B cell (primary cell): ENCODE data around the gene OR2A25. TPM values are rescaled to one million over a fixed set of nuclear protein-coding genes. Genes with fewer than 3 reads are reported as not detected.

Experiments used
- ATAC-seq: fragments of 200-7000 bp; cut with Tn5 transposase; one replicate; pipeline ENCODE4 v1.10.0; 2021; ENCODE audit warnings: low read depth, mild to moderate bottlenecking, moderate number of reproducible peaks, moderate library complexity
- CTCF ChIA-PET: fragments of 350-600 bp; sonication (Branson Sonifier 250); formaldehyde crosslinking; loops from one replicate; lab custom pipeline; 2021; ENCODE audit warnings: antibody characterized with exemption, inconsistent platforms; lab: Charles Lee
- POLR2A ChIA-PET: fragments of 350-600 bp; sonication (Branson Sonifier 250); formaldehyde crosslinking; loops from one replicate; lab custom pipeline; 2021; ENCODE audit warnings: antibody characterized with exemption; lab: Charles Lee
- DNase-seq: peaks from one replicate; pipeline ENCODE4 v3.0.0; 2013
- H2AFZ ChIP-seq: 2 replicates; pipeline ENCODE4 v1.6.1; 2012; ENCODE audit warnings: mild to moderate bottlenecking, low read depth, low read length; ENCODE audit not compliant: insufficient read depth, poor library complexity, severe bottlenecking
- H3K27ac ChIP-seq, 2 donors: 1 replicate in 1 of 2; 2 replicates in 1 of 2; pipeline ENCODE4 v1.5.1; 2012 to 2013; ENCODE audit warnings: low read length in 2 of 2, mild to moderate bottlenecking in 2 of 2, moderate library complexity in 1 of 2
- H3K27me3 ChIP-seq, 4 experiments: fragments of 200-600 bp in 1 of 4; sonication (generic) in 1 of 4; replicated peaks in 1 of 4; 1 replicate in 2 of 4; 2 replicates in 2 of 4; pipeline versions ENCODE4 v1.6.1 to v1.7.0; 2013 to 2016; ENCODE audit warnings: low read length in 3 of 4, mild to moderate bottlenecking in 2 of 4, mixed read lengths in 1 of 4, moderate library complexity in 1 of 4; ENCODE audit not compliant: insufficient read depth in 4 of 4, control insufficient read depth in 3 of 4; ENCODE audit errors: control extremely low read depth in 1 of 4
- H3K36me3 ChIP-seq, 2 experiments: replicated peaks in 1 of 2; 1 replicate in 1 of 2; 2 replicates in 1 of 2; pipeline versions ENCODE4 v1.6.1 to v1.7.1; 2013; ENCODE audit warnings: low read length in 1 of 2; ENCODE audit not compliant: insufficient read depth in 2 of 2, control insufficient read depth in 1 of 2; ENCODE audit errors: control extremely low read depth in 1 of 2, extremely low read depth in 1 of 2
- H3K4me1 ChIP-seq, 2 donors: fragments of 200-600 bp in 1 of 2; sonication (generic) in 1 of 2; 1 replicate in 1 of 2; 2 replicates in 1 of 2; pipeline versions ENCODE4 v1.5.1 to v1.6.1; 2013 to 2017; ENCODE audit warnings: low read length in 2 of 2; ENCODE audit not compliant: control insufficient read depth in 2 of 2, insufficient read depth in 2 of 2
- H3K4me2 ChIP-seq: replicated peaks from 2 replicates; pipeline ENCODE3; 2012; ENCODE audit warnings: mild to moderate bottlenecking, low read depth, low read length; ENCODE audit not compliant: poor library complexity, severe bottlenecking
- H3K4me3 ChIP-seq, 5 experiments: fragments of 200-600 bp in 1 of 5; sonication (generic) in 1 of 5; 1 replicate in 3 of 5; 2 replicates in 2 of 5; pipeline versions ENCODE4 v1.5.1 to v1.7.0; 2011 to 2016; ENCODE audit warnings: low read length in 4 of 5, mild to moderate bottlenecking in 4 of 5, low read depth in 2 of 5, control low read depth in 1 of 5, moderate library complexity in 1 of 5; ENCODE audit not compliant: insufficient read depth in 1 of 5; ENCODE audit errors: control extremely low read depth in 1 of 5, extremely low read depth in 1 of 5
- H3K79me2 ChIP-seq: fragments of 200-600 bp; sonication (generic); one replicate; pipeline ENCODE4 v1.6.0; 2016; ENCODE audit warnings: low read length; ENCODE audit not compliant: control insufficient read depth, insufficient read depth
- H3K9ac ChIP-seq: fragments of 200-600 bp; sonication (generic); 2 replicates; pipeline ENCODE4 v1.6.1; 2017; ENCODE audit warnings: mild to moderate bottlenecking, low read length, moderate library complexity
- H3K9me3 ChIP-seq, 3 donors: one replicate each; pipeline versions ENCODE4 v1.6.1 to v1.7.1; 2013; ENCODE audit warnings: low read length in 2 of 3; ENCODE audit not compliant: control insufficient read depth in 2 of 3, insufficient read depth in 1 of 3; ENCODE audit errors: control extremely low read depth in 1 of 3
- H4K20me1 ChIP-seq: 2 replicates; pipeline ENCODE4 v1.6.0; 2012; ENCODE audit warnings: mild to moderate bottlenecking, low read length; ENCODE audit not compliant: insufficient read depth, control insufficient read depth, poor library complexity, severe bottlenecking
- H3K27ac Mint-ChIP-seq: one replicate; pipeline ENCODE4 v1.8.0; 2021; ENCODE audit warnings: mixed read lengths
- H3K27me3 Mint-ChIP-seq: one replicate; pipeline ENCODE4 v1.8.0; 2021; ENCODE audit warnings: mixed read lengths
- H3K4me1 Mint-ChIP-seq: one replicate; pipeline ENCODE4 v1.8.0; 2021; ENCODE audit warnings: mixed read lengths
- H3K4me3 Mint-ChIP-seq: one replicate; pipeline ENCODE4 v1.8.0; 2021; ENCODE audit warnings: mixed read lengths
- H3K9me3 Mint-ChIP-seq: one replicate; pipeline ENCODE4 v1.8.0; 2022; ENCODE audit warnings: mixed read lengths; ENCODE audit not compliant: insufficient read depth
- CTCF ChIP-seq: fragments of 200-600 bp; IDR thresholded peaks from one replicate; pipeline ENCODE4 v1.8.0; 2022; ENCODE audit warnings: antibody characterized with exemption, mild to moderate bottlenecking
- EZH2 ChIP-seq: IDR thresholded peaks from 2 replicates; pipeline ENCODE4 v1.6.1; 2012; ENCODE audit warnings: borderline replicate concordance, low read depth, mild to moderate bottlenecking, moderate library complexity, low read length; ENCODE audit not compliant: insufficient read depth, poor library complexity, severe bottlenecking
- WGBS: methylation state at CpG from one replicate; pipeline ENCODE4 v1.1.5; 2013; ENCODE audit warnings: missing lambda C conversion rate; ENCODE audit not compliant: insufficient coverage; 5-methylcytosine and 5-hydroxymethylcytosine counted together
- intact Hi-C: fragments of 100-400 bp; cut with micrococcal nuclease; formaldehyde crosslinking; loops from one replicate; pipeline ENCODE4 v1.10.0; 2022
- polyA plus RNA-seq: library from polyadenylated mRNA; depleted of rRNA; stranded (reverse); fragments of >200 nt; gene quantifications from 2 replicates; pipeline ENCODE4 v1.2.3, GENCODE V29; 2012
- total RNA-seq, 2 donors: library from RNA; stranded (reverse); fragments of 120-200 nt in 1 of 2; gene quantifications; 1 replicate in 1 of 2; 2 replicates in 1 of 2; pipeline versions ENCODE4 v1.2.3 to v1.2.4, GENCODE V29; 2013 to 2022

OR2A25 gene
- total and polyA plus RNA-seq, 2 donors (not counting 1 experiment from before 2014, with no cell fraction given): not detected

- H3K27me3 Mint-ChIP-seq: peaks cover 17% of the 10 kb centered on the region
- H3K4me1 ChIP-seq: no peaks in the 10 kb centered on the region
- DNase-seq (no peak), ATAC-seq (no peak)
- H3K27ac Mint-ChIP-seq: no peak overlapping the region
- no peak overlapping the region for H3K4me3 Mint-ChIP-seq
- H3K36me3 ChIP-seq: no peaks in the 10 kb centered on the region
- H3K9ac ChIP-seq: no peak overlapping the region
- H4K20me1 ChIP-seq: no peaks in the 10 kb centered on the region
- H3K79me2 ChIP-seq: no peaks in the 10 kb centered on the region
- H3K4me3 ChIP-seq: no peak overlapping the region
- H3K27ac ChIP-seq: no peak overlapping the region
- ChIA-PET CTCF (no interaction called here), POLR2A (no interaction called here)
- H3K9me3 Mint-ChIP-seq: no peaks in the 10 kb centered on the region
- no peaks in the 10 kb centered on the region for H3K9me3 ChIP-seq
- H3K4me1 Mint-ChIP-seq: no peaks in the 10 kb centered on the region
- H3K27me3 ChIP-seq: peaks cover 0 to 8% (median 0%) of the 10 kb centered on the region in 4 experiments
- no peak overlapping the region for H3K4me2 ChIP-seq
- no CpG with 5 or more reads among the region's 3 CpGs for WGBS
- intact Hi-C loops: no loop called here
- no peak for TF ChIP-seq CTCF
- no peak for TF ChIP-seq EZH2
- H2AFZ ChIP-seq: no peak overlapping the region
Observed at GRCh38 chr7:144028547-144028946, 41.1 kb upstream of the OR2A25 start.

- ChIA-PET CTCF (no interaction called here), POLR2A (no interaction called here)
- H3K4me3 ChIP-seq: no peak overlapping the region
- 73% methylated on average over 4 of the region's 5 CpGs for WGBS
- no peaks in the 10 kb centered on the region for H3K4me1 Mint-ChIP-seq
- no peaks in the 10 kb centered on the region for H3K9me3 Mint-ChIP-seq
- H3K27ac Mint-ChIP-seq: no peak overlapping the region
- TF ChIP-seq CTCF (no peak), EZH2 (no peak)
- H3K27ac ChIP-seq: no peak overlapping the region
- no peak overlapping the region for H2AFZ ChIP-seq
- no peaks in the 10 kb centered on the region for H3K36me3 ChIP-seq
- H3K27me3 ChIP-seq: peaks cover 0 to 8% (median 4%) of the 10 kb centered on the region in 4 experiments
- intact Hi-C loops: no loop called here
- no peaks in the 10 kb centered on the region for H3K79me2 ChIP-seq
- no peak overlapping the region for H3K4me3 Mint-ChIP-seq
- H3K4me1 ChIP-seq: no peaks in the 10 kb centered on the region
- H3K9ac ChIP-seq: no peak overlapping the region
- H3K27me3 Mint-ChIP-seq: peaks cover 17% of the 10 kb centered on the region
- DNase-seq (no peak), ATAC-seq (no peak)
- no peaks in the 10 kb centered on the region for H3K9me3 ChIP-seq
- H3K4me2 ChIP-seq: no peak overlapping the region
- no peaks in the 10 kb centered on the region for H4K20me1 ChIP-seq
Observed at GRCh38 chr7:144032516-144032915, 37.1 kb upstream of the OR2A25 start.
